Naive thymus-derived CD8-positive, alpha-beta T cell (primary cell): ENCODE results near the gene PYGB. TPM values are rescaled to one million over a fixed set of nuclear protein-coding genes. Genes with fewer than 3 reads are reported as not detected.
A peak's percentile ranks its signal among the peaks of the same experiment; 100 is the strongest.
"Not testable (repeated sequence)": the region's sequence is repeated elsewhere in the genome, so short reads cannot be mapped to it uniquely, and the experiment has no call there.

ENCODE experiments used
- ATAC-seq, 2 donors: fragments of 150-1000 bp; cut with Tn5 transposase in 1 of 2; sonication (Bioruptor Pico), chemical (Tn5 transposase) in 1 of 2; 1 replicate in 1 of 2; 2 replicates in 1 of 2; pipeline ENCODE4 v1.10.0; 2021; ENCODE audit warnings: mild to moderate bottlenecking in 2 of 2, moderate library complexity in 2 of 2
- POLR2A ChIA-PET: fragments of 350-600 bp; sonication (Branson Sonifier 250); formaldehyde crosslinking; loops from one replicate; lab custom pipeline; 2021; ENCODE audit warnings: antibody characterized with exemption; lab: Charles Lee
- DNase-seq, 10 donors: peaks; one replicate each; pipeline versions ENCODE4 v3.0.0 to v3.0.0-alpha.2; 2020 to 2022
- H3K27ac Mint-ChIP-seq, 10 donors: one replicate each; pipeline ENCODE4 v1.8.0; 2020 to 2022; ENCODE audit warnings: mild to moderate bottlenecking in 10 of 10, mixed read lengths in 10 of 10, moderate library complexity in 4 of 10, inconsistent platforms in 1 of 10
- H3K27me3 Mint-ChIP-seq, 5 donors: one replicate each; pipeline ENCODE4 v1.8.0; 2021 to 2022; ENCODE audit warnings: mixed read lengths in 5 of 5
- H3K36me3 Mint-ChIP-seq, 3 donors: one replicate each; pipeline ENCODE4 v1.8.0; 2020 to 2022; ENCODE audit warnings: mixed read lengths in 3 of 3, mild to moderate bottlenecking in 2 of 3, inconsistent platforms in 1 of 3
- H3K4me1 Mint-ChIP-seq, 4 donors: one replicate each; pipeline ENCODE4 v1.8.0; 2021 to 2022; ENCODE audit warnings: mixed read lengths in 4 of 4
- H3K4me3 Mint-ChIP-seq, 10 donors: one replicate each; pipeline ENCODE4 v1.8.0; 2020 to 2022; ENCODE audit warnings: mild to moderate bottlenecking in 10 of 10, mixed read lengths in 10 of 10, moderate library complexity in 6 of 10, inconsistent platforms in 1 of 10
- H3K9me3 Mint-ChIP-seq, 9 donors: one replicate each; pipeline ENCODE4 v1.8.0; 2020 to 2022; ENCODE audit warnings: mixed read lengths in 9 of 9, mild to moderate bottlenecking in 3 of 9, inconsistent platforms in 1 of 9, moderate library complexity in 1 of 9
- polyA plus RNA-seq, 3 donors: library from polyadenylated mRNA; unstranded; fragments of 300-500 nt; fragmentation: Illumina TruSeq; gene quantifications; one replicate each; pipeline ENCODE4 v1.2.3, GENCODE V29; 2021
- total RNA-seq, 8 experiments: library from RNA in 2 of 8; stranded (reverse) in 2 of 8; gene quantifications; one replicate each; pipeline ENCODE4 v1.2.3 and lab custom pipeline; 2021 to 2026

PYGB gene
- total and polyA plus RNA-seq, 5 experiments from 2014 or later = 39.9 to 107 (median 54.4) TPM

DNA sequence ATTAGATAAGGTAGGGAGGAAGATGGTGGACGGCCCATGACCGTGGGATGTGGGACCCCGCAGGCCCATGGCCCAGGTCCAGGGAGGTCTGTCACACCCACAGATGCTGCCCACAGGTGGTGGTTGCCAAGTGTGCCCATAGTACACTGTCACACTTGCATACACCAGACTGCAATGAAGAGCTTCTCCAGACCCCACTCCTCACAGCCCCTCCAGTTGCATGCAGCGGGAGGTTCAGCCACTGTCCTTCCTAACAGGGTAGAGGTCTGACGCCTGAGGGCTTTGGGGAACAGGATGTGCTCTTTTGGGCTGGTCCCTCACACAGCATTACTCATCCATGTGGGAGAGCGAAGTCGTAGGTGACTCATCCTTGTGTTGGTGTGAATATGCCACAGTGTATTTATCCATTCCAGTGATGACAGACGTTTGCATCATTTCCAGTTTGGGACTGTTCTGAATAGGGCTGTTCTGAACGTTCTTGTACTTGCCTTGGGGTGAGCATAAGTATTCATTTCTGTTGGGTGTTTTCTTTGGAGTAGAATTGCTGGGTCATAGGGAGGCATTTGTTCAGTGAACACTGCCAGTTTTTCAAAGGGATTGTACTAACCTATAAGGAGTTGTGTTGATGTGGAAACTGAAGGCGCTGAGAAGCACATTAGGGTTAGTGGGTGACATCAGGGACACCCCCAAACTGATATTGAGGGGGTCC is 10.1 kb upstream of the PYGB start:
- Mint-ChIP-seq H3K4me1 (peaks cover 0 to 7% (median 1%) of the 10 kb centered on the region in 4 donors), H3K9me3 (no peaks in the 10 kb centered on the region), H3K36me3 (no peaks in the 10 kb centered on the region), H3K27ac (peak overlapping the region in 1 of 10 donors; percentile 58), H3K4me3 (peak overlapping the region in 1 of 10 donors; percentile 27), H3K27me3 (peaks cover 7 to 22% (median 18%) of the 10 kb centered on the region in 5 donors)
- DNase-seq (peak in 1 of 10 donors; percentile 50), ATAC-seq (no peak)
- POLR2A ChIA-PET = no interaction called here

- ATAC-seq (no peak), DNase-seq (peak in 1 of 10 donors; percentile 23)
- Mint-ChIP-seq H3K27me3 (peaks cover 7 to 22% (median 20%) of the 10 kb centered on the region in 5 donors), H3K36me3 (peaks cover 0 to 5% (median 0%) of the 10 kb centered on the region in 3 donors), H3K4me3 (no peak overlapping the region), H3K27ac (no peak overlapping the region), H3K9me3 (peaks cover 0 to 3% (median 0%) of the 10 kb centered on the region in 9 donors), H3K4me1 (peaks cover 0 to 7% (median 1%) of the 10 kb centered on the region in 4 donors)
- POLR2A ChIA-PET = no interaction called here
Observed at GRCh38 chr20:25238319-25239037, 9.4 kb upstream of the PYGB start.

- peaks cover 0 to 6% (median 2%) of the 10 kb centered on the region in 9 donors for H3K9me3 Mint-ChIP-seq
- no peak overlapping the region for H3K27ac Mint-ChIP-seq
- POLR2A ChIA-PET = no interaction called here
- H3K4me1 Mint-ChIP-seq = peaks cover 0 to 7% (median 1%) of the 10 kb centered on the region in 4 donors
- H3K27me3 Mint-ChIP-seq = peaks cover 7 to 22% (median 20%) of the 10 kb centered on the region in 5 donors
- H3K36me3 Mint-ChIP-seq = peaks cover 0 to 7% (median 4%) of the 10 kb centered on the region in 3 donors
- ATAC-seq = no peak
- H3K4me3 Mint-ChIP-seq = no peak overlapping the region
- DNase-seq = no peak
Observed at GRCh38 chr20:25239387-25240370, 8.2 kb upstream of the PYGB start.

DNA sequence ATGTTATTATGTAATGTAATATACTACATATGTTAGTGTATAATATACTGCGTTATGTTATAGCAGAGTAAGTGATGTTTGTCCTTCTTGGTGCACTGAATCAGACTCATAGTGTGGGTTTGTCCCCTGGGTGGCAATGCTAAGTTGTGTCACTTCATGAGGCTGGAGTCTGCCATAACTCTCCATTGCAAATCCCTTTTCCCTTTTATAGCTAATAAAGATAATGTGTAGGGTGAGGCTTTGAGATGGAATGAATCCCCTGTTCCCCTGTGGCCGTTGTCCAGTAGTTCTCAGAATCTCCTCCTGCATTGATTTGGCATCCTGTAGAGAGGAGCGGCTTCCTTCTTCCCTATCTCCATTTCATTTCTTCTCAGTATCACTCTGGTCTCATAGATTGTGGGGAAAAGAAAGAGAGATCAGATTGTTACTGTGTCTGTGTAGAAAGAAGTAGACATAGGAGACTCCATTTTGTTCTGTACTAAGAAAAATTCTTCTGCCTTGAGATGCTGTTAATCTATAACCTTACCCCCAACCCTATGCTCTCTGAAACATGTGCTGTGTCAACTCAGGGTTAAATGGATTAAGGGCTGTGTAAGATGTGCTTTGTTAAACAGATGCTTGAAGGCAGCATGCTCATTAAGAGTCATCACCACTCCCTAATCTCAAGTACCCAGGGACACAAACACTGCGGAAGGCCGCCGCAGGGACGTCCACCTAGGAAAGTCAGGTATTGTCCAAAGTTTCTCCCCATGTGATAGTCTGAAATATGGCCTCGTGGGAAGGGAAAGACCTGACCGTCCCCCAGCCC is 6.8 kb upstream of the PYGB start:
- Mint-ChIP-seq H3K27ac (peak overlapping the region in 1 of 10 donors; percentile 8), H3K27me3 (peaks cover 5 to 17% (median 15%) of the 10 kb centered on the region in 5 donors)
- H3K4me3 Mint-ChIP-seq, H3K9me3 Mint-ChIP-seq, DNase-seq, POLR2A ChIA-PET, H3K36me3 Mint-ChIP-seq, H3K4me1 Mint-ChIP-seq, ATAC-seq: not testable (repeated sequence)

DNA sequence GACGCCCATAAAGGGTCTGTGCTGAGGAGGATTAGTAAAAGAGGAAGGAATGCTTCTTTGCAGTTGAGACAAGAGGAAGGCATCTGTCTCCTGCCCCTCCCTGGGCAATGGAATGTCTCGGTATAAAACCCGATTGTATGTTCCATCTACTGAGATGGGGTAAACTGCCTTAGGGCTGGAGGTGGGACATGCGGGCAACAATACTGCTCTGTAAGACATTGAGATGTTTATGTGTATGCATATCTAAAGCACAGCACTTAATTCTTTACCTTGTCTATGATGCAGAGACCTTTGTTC is 6.3 kb upstream of the PYGB start:
- H3K36me3 Mint-ChIP-seq, ATAC-seq, DNase-seq, H3K9me3 Mint-ChIP-seq, POLR2A ChIA-PET, H3K27ac Mint-ChIP-seq, H3K4me3 Mint-ChIP-seq: not testable (repeated sequence)
- Mint-ChIP-seq H3K4me1 (peaks cover 0 to 12% (median 4%) of the 10 kb centered on the region in 4 donors), H3K27me3 (peaks cover 5 to 16% (median 14%) of the 10 kb centered on the region in 5 donors)

- H3K27me3 Mint-ChIP-seq = peaks cover 5 to 14% (median 12%) of the 10 kb centered on the region in 5 donors
- no peak overlapping the region for H3K27ac Mint-ChIP-seq
- POLR2A ChIA-PET = no interaction called here
- peaks cover 0 to 18% (median 9%) of the 10 kb centered on the region in 4 donors for H3K4me1 Mint-ChIP-seq
- peaks cover 0 to 7% (median 4%) of the 10 kb centered on the region in 3 donors for H3K36me3 Mint-ChIP-seq
- H3K9me3 Mint-ChIP-seq = peaks cover 0 to 6% (median 2%) of the 10 kb centered on the region in 9 donors
- H3K4me3 Mint-ChIP-seq = no peak overlapping the region
- DNase-seq = no peak
- no peak for ATAC-seq
Observed at GRCh38 chr20:25242231-25242630, 5.7 kb upstream of the PYGB start.

DNA sequence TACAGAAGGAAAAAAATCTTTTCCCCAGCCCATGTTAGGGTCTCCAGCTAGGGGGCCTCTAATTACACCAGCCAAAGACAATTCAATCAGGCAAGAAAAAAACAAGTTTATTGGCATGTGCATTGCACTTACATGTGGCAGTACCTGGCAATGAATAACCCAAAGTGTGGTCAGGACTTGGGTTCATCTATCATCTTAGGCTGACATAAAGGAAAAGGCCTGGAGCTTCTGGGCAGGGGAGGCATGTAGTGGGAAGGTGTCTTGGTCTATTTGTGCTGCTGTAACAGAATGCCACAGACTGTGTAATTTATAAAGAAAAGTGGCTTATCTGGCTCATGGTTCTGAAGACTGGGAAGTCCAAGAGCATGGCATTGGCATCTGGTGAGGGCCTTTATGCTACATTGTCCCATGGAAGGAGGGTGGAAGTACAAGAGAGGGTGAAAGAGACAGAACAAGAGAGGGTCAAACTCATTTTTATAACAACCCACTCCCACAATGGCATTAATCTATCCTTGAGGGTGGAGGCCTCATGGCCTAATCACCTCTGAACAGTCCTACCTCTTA is 4.4 kb upstream of the PYGB start:
- Mint-ChIP-seq H3K4me1 (peaks cover 0 to 14% (median 8%) of the 10 kb centered on the region in 4 donors), H3K9me3 (peaks cover 0 to 6% (median 2%) of the 10 kb centered on the region in 9 donors), H3K27ac (no peak overlapping the region), H3K27me3 (peaks cover 0 to 6% (median 4%) of the 10 kb centered on the region in 5 donors), H3K4me3 (no peak overlapping the region), H3K36me3 (peaks cover 0 to 7% (median 4%) of the 10 kb centered on the region in 3 donors)
- POLR2A ChIA-PET = no interaction called here
- no peak for DNase-seq
- no peak for ATAC-seq

DNA sequence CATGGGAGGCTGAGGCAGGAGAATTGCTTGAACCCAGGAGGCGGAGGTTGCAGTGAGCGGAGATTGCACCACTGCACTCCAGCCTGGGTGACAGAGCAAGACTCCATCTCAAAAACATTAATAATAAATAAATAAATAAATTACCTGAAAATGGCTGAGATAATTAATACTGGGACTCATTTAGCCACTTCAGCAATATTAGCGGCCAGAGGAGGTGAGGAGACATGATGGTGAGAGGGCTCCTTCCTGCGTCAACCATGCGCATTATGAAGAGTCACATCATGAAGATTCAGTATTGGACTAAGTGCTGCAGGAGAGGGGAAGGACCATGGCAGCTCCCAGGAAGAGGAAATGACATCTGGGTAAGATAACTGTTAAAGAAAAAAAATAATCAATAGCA is 2.9 kb upstream of the PYGB start:
- Mint-ChIP-seq H3K27me3 (peaks cover 0 to 6% (median 1%) of the 10 kb centered on the region in 5 donors), H3K27ac (no peak overlapping the region), H3K36me3 (peaks cover 0 to 7% (median 4%) of the 10 kb centered on the region in 3 donors), H3K4me1 (peaks cover 9 to 27% (median 18%) of the 10 kb centered on the region in 4 donors), H3K4me3 (peak overlapping the region in 1 of 10 donors; percentile 74), H3K9me3 (peaks cover 0 to 6% (median 2%) of the 10 kb centered on the region in 9 donors)
- no peak for DNase-seq
- ATAC-seq = no peak
- POLR2A ChIA-PET = interaction anchor here (0.7 kb wide), 1 partner anchor 50 kb away, joined by 4 read pairs; no protein-coding TSS in a partner anchor

DNA sequence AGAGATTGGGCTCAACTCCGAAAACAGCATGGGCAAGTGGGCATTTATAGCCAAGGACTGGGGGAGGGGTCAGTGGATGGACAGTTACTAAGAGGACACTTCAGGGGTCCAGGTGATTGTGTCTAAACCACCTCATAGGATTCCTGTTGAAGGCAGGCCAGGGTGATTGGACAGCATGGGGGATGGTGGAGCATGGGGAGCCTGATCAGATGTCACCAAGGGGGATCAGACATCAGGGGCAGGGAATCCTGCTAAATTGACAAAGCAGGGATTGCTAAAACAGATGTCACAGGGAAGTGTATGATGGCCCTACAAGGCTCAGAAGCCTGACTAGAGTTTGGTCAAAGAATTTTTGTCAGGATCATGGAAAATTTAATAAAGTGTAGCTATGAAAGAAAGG is 2.4 kb upstream of the PYGB start:
- H3K4me1 Mint-ChIP-seq = peaks cover 14 to 32% (median 23%) of the 10 kb centered on the region in 4 donors
- no peak for DNase-seq
- no peak for ATAC-seq
- peaks cover 0 to 6% (median 1%) of the 10 kb centered on the region in 5 donors for H3K27me3 Mint-ChIP-seq
- H3K36me3 Mint-ChIP-seq = peaks cover 0 to 7% (median 4%) of the 10 kb centered on the region in 3 donors
- H3K27ac Mint-ChIP-seq = peak overlapping the region in 1 of 10 donors; percentile 51
- peak overlapping the region in 2 of 10 donors; percentile 15 to 74 for H3K4me3 Mint-ChIP-seq
- H3K9me3 Mint-ChIP-seq = peaks cover 0 to 6% (median 2%) of the 10 kb centered on the region in 9 donors
- POLR2A ChIA-PET = interaction anchor here (1.1 kb wide), 1 partner anchor 15 kb away, joined by 3 read pairs; no protein-coding TSS in a partner anchor

GRCh38 chr20:25246182-25246999 is 1.5 kb upstream of the PYGB start:
- H3K9me3 Mint-ChIP-seq = peaks cover 0 to 6% (median 2%) of the 10 kb centered on the region in 9 donors
- peak overlapping the region; percentile 79 to 95 (median 88) for H3K4me3 Mint-ChIP-seq
- peaks cover 0 to 6% (median 1%) of the 10 kb centered on the region in 5 donors for H3K27me3 Mint-ChIP-seq
- peak overlapping the region in 7 of 10 donors; percentile 34 to 79 (median 67) for H3K27ac Mint-ChIP-seq
- POLR2A ChIA-PET = interaction anchor here (0.8 to 5.0 kb wide), 5 partner anchors 14 to 51 kb away, joined by 3 to 36 read pairs (median 3); partner anchors contain the start of gene ENTPD6
- H3K36me3 Mint-ChIP-seq = peaks cover 0 to 7% (median 4%) of the 10 kb centered on the region in 3 donors
- ATAC-seq (no peak), DNase-seq (no peak)
- H3K4me1 Mint-ChIP-seq = peaks cover 20 to 41% (median 32%) of the 10 kb centered on the region in 4 donors
